Mesothelial cell of epicardium (in vitro differentiated cells): ENCODE measurements around the gene UNC5A. TPM values are rescaled to one million over a fixed set of nuclear protein-coding genes. Genes with fewer than 3 reads are reported as not detected.

ENCODE experiments used
- DNase-seq, 2 experiments: peaks; one replicate each; pipeline ENCODE4 v3.0.0; 2021; ENCODE audit warnings: low spot score in 2 of 2; ENCODE audit not compliant: unreplicated experiment in 2 of 2
- H3K27ac Mint-ChIP-seq: 2 replicates; pipeline ENCODE4 v1.8.0; 2021; ENCODE audit warnings: mixed read lengths
- H3K27me3 Mint-ChIP-seq: 2 replicates; pipeline ENCODE4 v1.8.0; 2021; ENCODE audit warnings: low read depth, mixed read lengths
- H3K36me3 Mint-ChIP-seq: 2 replicates; pipeline ENCODE4 v1.8.0; 2021; ENCODE audit warnings: mixed read lengths
- H3K4me1 Mint-ChIP-seq: 2 replicates; pipeline ENCODE4 v1.8.0; 2021; ENCODE audit warnings: mixed read lengths
- H3K4me3 Mint-ChIP-seq: 2 replicates; pipeline ENCODE4 v1.8.0; 2021; ENCODE audit warnings: mild to moderate bottlenecking, moderate library complexity, mixed read lengths
- H3K9me3 Mint-ChIP-seq: 2 replicates; pipeline ENCODE4 v1.8.0; 2021; ENCODE audit warnings: mixed read lengths
- total RNA-seq: library from RNA; stranded (reverse); gene quantifications from 3 replicates; pipeline ENCODE4 v1.2.1, GENCODE V29; 2021
- TF ChIP-seq, protein P1 (sequence below): fragments of 200-600 bp; sonication (generic); IDR thresholded peaks from one replicate; pipeline ENCODE4 v1.5.0; 2021; ENCODE audit warnings: antibody characterized with exemption; ENCODE audit not compliant: unreplicated experiment

UNC5A gene
- total RNA-seq, 1 donor from 2014 or later: not detected

DNA sequence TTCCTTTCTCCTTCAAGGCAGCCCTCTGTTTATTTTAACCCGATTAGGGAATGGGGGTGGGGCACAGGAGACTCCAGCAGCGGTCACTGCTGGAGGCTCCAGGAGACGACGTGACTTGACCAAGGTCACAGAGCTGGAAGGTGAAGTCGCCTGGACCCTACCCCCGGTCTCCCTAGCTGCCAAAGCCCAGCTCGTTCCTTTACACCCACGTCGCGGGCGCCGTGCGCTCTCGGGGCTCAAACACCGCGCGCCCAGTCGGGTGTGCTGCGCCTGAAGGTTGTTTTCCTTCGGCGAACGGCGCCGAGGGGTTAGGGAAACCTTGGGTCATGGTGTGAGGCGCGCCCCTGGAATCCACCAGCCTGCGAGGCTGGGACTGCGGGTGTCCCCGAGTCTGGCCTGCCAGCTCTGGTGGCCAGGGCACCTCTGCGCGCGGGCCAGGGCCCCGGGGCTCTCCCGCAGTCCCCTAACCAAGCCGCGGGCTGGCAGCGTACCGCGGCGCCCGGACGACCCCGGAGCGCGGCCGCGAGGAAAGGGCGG, 747 bp upstream of the UNC5A start:
- Mint-ChIP-seq H3K27ac (no peak overlapping the region), H3K4me1 (peaks cover 10% of the 10 kb centered on the region), H3K9me3 (no peaks in the 10 kb centered on the region), H3K36me3 (no peaks in the 10 kb centered on the region), H3K27me3 (peaks cover 87% of the 10 kb centered on the region), H3K4me3 (peak overlapping the region; percentile 61)
- TF ChIP-seq, protein P1, sequence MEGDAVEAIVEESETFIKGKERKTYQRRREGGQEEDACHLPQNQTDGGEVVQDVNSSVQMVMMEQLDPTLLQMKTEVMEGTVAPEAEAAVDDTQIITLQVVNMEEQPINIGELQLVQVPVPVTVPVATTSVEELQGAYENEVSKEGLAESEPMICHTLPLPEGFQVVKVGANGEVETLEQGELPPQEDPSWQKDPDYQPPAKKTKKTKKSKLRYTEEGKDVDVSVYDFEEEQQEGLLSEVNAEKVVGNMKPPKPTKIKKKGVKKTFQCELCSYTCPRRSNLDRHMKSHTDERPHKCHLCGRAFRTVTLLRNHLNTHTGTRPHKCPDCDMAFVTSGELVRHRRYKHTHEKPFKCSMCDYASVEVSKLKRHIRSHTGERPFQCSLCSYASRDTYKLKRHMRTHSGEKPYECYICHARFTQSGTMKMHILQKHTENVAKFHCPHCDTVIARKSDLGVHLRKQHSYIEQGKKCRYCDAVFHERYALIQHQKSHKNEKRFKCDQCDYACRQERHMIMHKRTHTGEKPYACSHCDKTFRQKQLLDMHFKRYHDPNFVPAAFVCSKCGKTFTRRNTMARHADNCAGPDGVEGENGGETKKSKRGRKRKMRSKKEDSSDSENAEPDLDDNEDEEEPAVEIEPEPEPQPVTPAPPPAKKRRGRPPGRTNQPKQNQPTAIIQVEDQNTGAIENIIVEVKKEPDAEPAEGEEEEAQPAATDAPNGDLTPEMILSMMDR: no peak
- no peak for DNase-seq

- no peak overlapping the region for H3K27ac Mint-ChIP-seq
- peaks cover 88% of the 10 kb centered on the region for H3K27me3 Mint-ChIP-seq
- peak overlapping the region; percentile 71 for H3K4me3 Mint-ChIP-seq
- no peaks in the 10 kb centered on the region for H3K9me3 Mint-ChIP-seq
- no peaks in the 10 kb centered on the region for H3K36me3 Mint-ChIP-seq
- H3K4me1 Mint-ChIP-seq: peaks cover 10% of the 10 kb centered on the region
- TF ChIP-seq, protein P1: no peak
- no peak for DNase-seq
Observed at GRCh38 chr5:176810687-176811501, 535 bp downstream of the UNC5A start.

DNA sequence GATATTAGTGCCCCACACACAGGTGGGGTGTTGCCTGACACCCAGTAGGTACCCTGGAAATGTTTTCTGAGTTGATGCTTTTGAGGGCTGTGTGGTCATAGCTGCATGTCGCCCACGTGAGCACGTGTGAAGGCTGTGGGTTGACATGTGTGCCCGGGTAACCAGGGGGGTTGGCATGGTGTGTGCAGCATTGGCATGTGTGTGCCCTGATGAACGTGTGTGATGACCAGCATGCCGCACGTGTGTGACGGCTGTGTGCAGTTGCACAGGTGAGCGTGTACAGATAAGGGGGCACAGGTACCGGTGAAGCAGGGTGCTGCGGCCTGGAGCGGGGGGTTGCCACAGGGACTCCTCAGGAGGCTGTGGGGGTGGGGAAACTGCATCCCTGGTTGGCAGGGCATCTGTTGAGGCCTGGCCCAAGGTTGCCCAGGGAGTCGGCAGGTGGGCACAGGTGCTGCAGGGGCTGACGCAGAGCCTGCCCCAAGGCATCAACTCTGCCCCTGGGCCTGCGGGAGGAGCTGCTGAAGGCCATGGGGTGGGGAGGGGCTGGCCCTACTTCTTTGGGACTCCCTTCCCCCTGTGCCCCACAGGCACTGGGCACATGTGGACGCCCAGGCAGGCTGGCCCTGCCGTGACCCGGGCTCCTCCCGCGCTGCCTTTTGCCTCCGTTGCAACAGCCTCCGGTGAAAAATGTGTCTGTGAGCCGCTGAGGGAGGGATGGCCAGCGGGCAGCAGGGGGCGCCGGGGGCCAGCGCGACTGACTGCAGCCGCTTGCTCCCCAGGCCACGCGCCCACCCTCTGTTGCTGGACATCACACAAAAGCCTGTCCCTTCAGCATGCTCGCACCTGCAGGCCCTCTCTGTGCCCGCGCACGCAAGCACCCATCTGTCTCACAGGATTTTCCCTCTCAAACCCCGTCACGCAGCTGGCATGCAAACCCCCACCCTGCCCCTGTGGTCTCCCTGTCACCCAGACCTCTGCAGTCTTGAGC, 2.2 kb downstream of the UNC5A start:
- H3K4me1 Mint-ChIP-seq: peaks cover 12% of the 10 kb centered on the region
- DNase-seq: peak in 1 of 2 experiments; percentile 58
- H3K4me3 Mint-ChIP-seq: peak overlapping the region; percentile 3
- no peaks in the 10 kb centered on the region for H3K9me3 Mint-ChIP-seq
- no peaks in the 10 kb centered on the region for H3K36me3 Mint-ChIP-seq
- TF ChIP-seq, protein P1: peak; percentile 34
- peaks cover 86% of the 10 kb centered on the region for H3K27me3 Mint-ChIP-seq
- H3K27ac Mint-ChIP-seq: no peak overlapping the region

DNA sequence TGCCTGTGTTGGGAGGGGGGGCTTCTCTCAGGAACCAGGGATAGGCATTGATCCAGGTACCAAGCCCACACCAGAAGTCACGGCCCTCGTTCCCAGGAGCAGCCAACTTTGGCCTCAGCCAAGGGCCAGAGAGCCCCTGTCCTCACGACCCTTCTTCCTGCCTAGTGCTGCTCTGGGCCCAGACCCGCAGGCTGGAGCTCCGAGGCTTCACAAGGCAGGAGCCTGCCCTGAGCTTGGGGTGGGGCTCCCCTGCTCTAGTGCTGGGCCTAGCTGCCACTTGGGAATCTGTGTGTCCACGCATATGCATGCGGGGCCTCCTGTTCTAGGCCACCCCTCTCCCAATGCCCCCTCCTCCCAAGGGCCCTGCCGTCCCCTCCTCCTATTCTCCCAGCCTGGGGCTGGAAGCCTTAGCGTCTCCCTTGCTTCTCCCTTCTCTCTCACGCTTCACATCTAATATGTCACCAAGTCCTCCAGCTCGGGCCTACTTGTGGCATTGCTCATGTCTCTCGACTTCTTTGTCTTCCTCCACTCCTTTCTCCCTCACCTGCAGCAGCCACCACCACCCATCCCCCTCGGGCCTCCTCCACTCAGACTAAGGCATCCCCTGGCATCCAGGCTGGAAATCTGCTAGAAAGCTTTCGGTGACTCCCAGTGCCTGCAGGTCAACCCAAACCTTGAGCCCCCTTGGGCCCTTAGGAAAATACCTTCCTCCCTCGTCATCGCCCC, 3.4 kb downstream of the UNC5A start:
- Mint-ChIP-seq H3K9me3 (no peaks in the 10 kb centered on the region), H3K27ac (no peak overlapping the region), H3K4me3 (no peak overlapping the region), H3K27me3 (peaks cover 82% of the 10 kb centered on the region), H3K36me3 (no peaks in the 10 kb centered on the region), H3K4me1 (peaks cover 13% of the 10 kb centered on the region)
- DNase-seq: no peak
- TF ChIP-seq, protein P1: no peak

- TF ChIP-seq, protein P1: no peak
- DNase-seq: no peak
- no peak overlapping the region for H3K27ac Mint-ChIP-seq
- no peak overlapping the region for H3K4me3 Mint-ChIP-seq
- H3K9me3 Mint-ChIP-seq: no peaks in the 10 kb centered on the region
- peaks cover 11% of the 10 kb centered on the region for H3K4me1 Mint-ChIP-seq
- H3K36me3 Mint-ChIP-seq: no peaks in the 10 kb centered on the region
- peaks cover 82% of the 10 kb centered on the region for H3K27me3 Mint-ChIP-seq
Observed at GRCh38 chr5:176814313-176814685, 3.9 kb downstream of the UNC5A start.
